GM21381 (cell line): ENCODE measurements around the gene UCMA.

Experiments used
- ATAC-seq: cut with Tn5 transposase; IDR thresholded peaks from one replicate; pipeline ENCODE4 v1.9.1; 2021; ENCODE audit warnings: mild to moderate bottlenecking, moderate library complexity; ENCODE audit not compliant: unreplicated experiment

UCMA gene

GRCh38 chr10:13189961-13190360 lies 44.2 kb downstream of the UCMA start:
- ATAC-seq = no peak

- ATAC-seq = no peak
Observed at GRCh38 chr10:13188593-13188992, 45.6 kb downstream of the UCMA start.

GRCh38 chr10:13187135-13187534 lies 47.0 kb downstream of the UCMA start:
- ATAC-seq = no peak

GRCh38 chr10:13184730-13185514 lies 49.3 kb downstream of the UCMA start:
- ATAC-seq = no peak

- no peak for ATAC-seq
Observed at GRCh38 chr10:13184276-13184675, 49.9 kb downstream of the UCMA start.

GRCh38 chr10:13183625-13184024 lies 50.5 kb downstream of the UCMA start:
- peak; percentile 63 for ATAC-seq

GRCh38 chr10:13182424-13182823 lies 51.8 kb downstream of the UCMA start:
- ATAC-seq = no peak

- no peak for ATAC-seq
Observed at GRCh38 chr10:13180788-13181187, 53.4 kb downstream of the UCMA start.

GRCh38 chr10:13173616-13174015 lies 60.6 kb downstream of the UCMA start:
- ATAC-seq = no peak
